CD4-positive, CD25-positive, alpha-beta regulatory T cell (primary cell): Measurements from ENCODE around the gene OTUD5. TPM values are rescaled to one million over a fixed set of nuclear protein-coding genes. Genes with fewer than 3 reads are reported as not detected.
A peak's percentile ranks its signal among the peaks of the same experiment; 100 is the strongest.

Experiments
- ATAC-seq, 2 donors: fragments of 150-1000 bp; cut with Tn5 transposase; one replicate each; pipeline ENCODE4 v1.10.0; 2021; ENCODE audit warnings: low read depth in 2 of 2, moderate number of reproducible peaks in 2 of 2, moderate library complexity in 1 of 2
- DNase-seq, 3 donors: peaks; one replicate each; pipeline versions ENCODE4 v3.0.0 to v3.0.0-alpha.2; 2012 to 2022; ENCODE audit warnings: mixed read lengths in 1 of 3
- H3K27ac ChIP-seq: one replicate; pipeline ENCODE4 v1.7.0; 2013; ENCODE audit warnings: mild to moderate bottlenecking, low read length; ENCODE audit not compliant: insufficient read depth, poor library complexity, severe bottlenecking
- H3K27me3 ChIP-seq: one replicate; pipeline ENCODE4 v1.7.0; 2013; ENCODE audit warnings: low read length; ENCODE audit not compliant: control insufficient read depth, insufficient read depth
- H3K36me3 ChIP-seq: one replicate; pipeline ENCODE4 v1.7.0; 2013; ENCODE audit warnings: mild to moderate bottlenecking, low read length, moderate library complexity; ENCODE audit not compliant: control insufficient read depth, insufficient read depth
- H3K4me1 ChIP-seq: 2 replicates; pipeline ENCODE4 v1.7.0; 2013; ENCODE audit warnings: mild to moderate bottlenecking, low read length; ENCODE audit not compliant: insufficient read depth, control insufficient read depth, poor library complexity, severe bottlenecking
- H3K4me3 ChIP-seq: one replicate; pipeline ENCODE4 v1.7.0; 2013; ENCODE audit warnings: low read depth, mild to moderate bottlenecking, low read length, moderate library complexity
- H3K9me3 ChIP-seq, 2 experiments: 1 replicate in 1 of 2; 2 replicates in 1 of 2; pipeline ENCODE4 v1.7.0; 2013; ENCODE audit warnings: low read length in 2 of 2, mild to moderate bottlenecking in 1 of 2, moderate library complexity in 1 of 2; ENCODE audit not compliant: control insufficient read depth in 2 of 2
- H3K27ac Mint-ChIP-seq, 3 donors: one replicate each; pipeline ENCODE4 v1.8.0; 2020 to 2022; ENCODE audit warnings: mild to moderate bottlenecking in 3 of 3, mixed read lengths in 3 of 3, moderate library complexity in 2 of 3
- H3K27me3 Mint-ChIP-seq: one replicate; pipeline ENCODE4 v1.8.0; 2022; ENCODE audit warnings: mild to moderate bottlenecking, mixed read lengths
- H3K36me3 Mint-ChIP-seq: one replicate; pipeline ENCODE4 v1.8.0; 2020; ENCODE audit warnings: mixed read lengths
- H3K4me1 Mint-ChIP-seq, 4 donors: one replicate each; pipeline ENCODE4 v1.8.0; 2020 to 2022; ENCODE audit warnings: mixed read lengths in 4 of 4, mild to moderate bottlenecking in 1 of 4
- H3K4me3 Mint-ChIP-seq, 4 donors: one replicate each; pipeline ENCODE4 v1.8.0; 2020 to 2022; ENCODE audit warnings: mild to moderate bottlenecking in 4 of 4, mixed read lengths in 4 of 4, moderate library complexity in 3 of 4
- H3K9me3 Mint-ChIP-seq, 7 donors: one replicate each; pipeline ENCODE4 v1.8.0; 2020 to 2022; ENCODE audit warnings: mixed read lengths in 7 of 7, mild to moderate bottlenecking in 3 of 7, moderate library complexity in 2 of 7
- polyA plus RNA-seq, 4 donors: library from polyadenylated mRNA; unstranded; fragments of 300-500 nt; fragmentation: Illumina TruSeq; gene quantifications; one replicate each; pipeline ENCODE4 v1.2.3, GENCODE V29; 2021
- total RNA-seq: library from RNA; stranded (reverse); gene quantifications from one replicate; pipeline ENCODE4 v1.2.3, GENCODE V29; 2022

Gene OTUD5
- total and polyA plus RNA-seq, 5 donors from 2014 or later = 20.2 to 110 (median 31.1) TPM

- peaks cover 0 to 46% (median 6%) of the 10 kb centered on the region in 4 donors for H3K4me1 Mint-ChIP-seq
- Histone ChIP-seq H3K4me3 (peak overlapping the region; percentile 78), H3K4me1 (peaks cover 19% of the 10 kb centered on the region), H3K27ac (peak overlapping the region; percentile 96), H3K27me3 (no peaks in the 10 kb centered on the region), H3K36me3 (peaks cover 18% of the 10 kb centered on the region), H3K9me3 (no peaks in the 10 kb centered on the region)
- H3K27me3 Mint-ChIP-seq = no peaks in the 10 kb centered on the region
- peak overlapping the region; percentile 95 to 98 (median 96) for H3K27ac Mint-ChIP-seq
- peaks cover 6% of the 10 kb centered on the region for H3K36me3 Mint-ChIP-seq
- ATAC-seq (no peak), DNase-seq (peak; percentile 55 to 68 (median 61))
- no peaks in the 10 kb centered on the region for H3K9me3 Mint-ChIP-seq
- peak overlapping the region; percentile 84 to 97 (median 94) for H3K4me3 Mint-ChIP-seq
Measured at GRCh38 chrX:48897157-48897624, 60.2 kb downstream of the OTUD5 start.

- Mint-ChIP-seq H3K4me1 (peaks cover 0 to 50% (median 6%) of the 10 kb centered on the region in 4 donors), H3K4me3 (peak overlapping the region; percentile 84 to 97 (median 94)), H3K27me3 (no peaks in the 10 kb centered on the region), H3K36me3 (peaks cover 3% of the 10 kb centered on the region), H3K27ac (peak overlapping the region; percentile 90 to 98 (median 95)), H3K9me3 (no peaks in the 10 kb centered on the region)
- H3K27ac ChIP-seq = peak overlapping the region; percentile 96
- peak overlapping the region; percentile 78 for H3K4me3 ChIP-seq
- peaks cover 25% of the 10 kb centered on the region for H3K4me1 ChIP-seq
- H3K36me3 ChIP-seq = peaks cover 13% of the 10 kb centered on the region
- no peak for DNase-seq
- no peaks in the 10 kb centered on the region for H3K27me3 ChIP-seq
- no peak for ATAC-seq
- no peaks in the 10 kb centered on the region for H3K9me3 ChIP-seq
Measured at GRCh38 chrX:48896611-48897011, 60.8 kb downstream of the OTUD5 start.

GRCh38 chrX:48894891-48895290, 62.5 kb downstream of the OTUD5 start:
- Histone ChIP-seq H3K27me3 (no peaks in the 10 kb centered on the region), H3K36me3 (peaks cover 6% of the 10 kb centered on the region), H3K27ac (no peak overlapping the region), H3K4me3 (no peak overlapping the region), H3K4me1 (peaks cover 25% of the 10 kb centered on the region), H3K9me3 (no peaks in the 10 kb centered on the region)
- Mint-ChIP-seq H3K27ac (peak overlapping the region in 1 of 3 donors; percentile 31), H3K4me3 (peak overlapping the region in 3 of 4 donors; percentile 5 to 60 (median 6)), H3K36me3 (no peaks in the 10 kb centered on the region), H3K9me3 (peaks cover 0 to 2% (median 0%) of the 10 kb centered on the region in 7 donors), H3K4me1 (peaks cover 5 to 56% (median 9%) of the 10 kb centered on the region in 4 donors), H3K27me3 (no peaks in the 10 kb centered on the region)
- no peak for DNase-seq
- no peak for ATAC-seq

GRCh38 chrX:48893556-48894348, 63.7 kb downstream of the OTUD5 start:
- Mint-ChIP-seq H3K4me1 (peaks cover 6 to 51% (median 9%) of the 10 kb centered on the region in 4 donors), H3K27me3 (no peaks in the 10 kb centered on the region), H3K36me3 (no peaks in the 10 kb centered on the region), H3K27ac (peak overlapping the region in 1 of 3 donors; percentile 81), H3K4me3 (peak overlapping the region in 2 of 4 donors; percentile 38 to 56), H3K9me3 (peaks cover 0 to 2% (median 0%) of the 10 kb centered on the region in 7 donors)
- peaks cover 3% of the 10 kb centered on the region for H3K36me3 ChIP-seq
- H3K27ac ChIP-seq = no peak overlapping the region
- no peaks in the 10 kb centered on the region for H3K27me3 ChIP-seq
- no peaks in the 10 kb centered on the region for H3K9me3 ChIP-seq
- peaks cover 15% of the 10 kb centered on the region for H3K4me1 ChIP-seq
- no peak for DNase-seq
- H3K4me3 ChIP-seq = no peak overlapping the region
- ATAC-seq = no peak

- no peak for DNase-seq
- Histone ChIP-seq H3K4me3 (no peak overlapping the region), H3K36me3 (peaks cover 3% of the 10 kb centered on the region), H3K27me3 (no peaks in the 10 kb centered on the region), H3K9me3 (no peaks in the 10 kb centered on the region), H3K27ac (no peak overlapping the region), H3K4me1 (peaks cover 15% of the 10 kb centered on the region)
- Mint-ChIP-seq H3K9me3 (peaks cover 0 to 2% (median 0%) of the 10 kb centered on the region in 7 donors), H3K4me1 (peaks cover 6 to 44% (median 9%) of the 10 kb centered on the region in 4 donors), H3K27ac (peak overlapping the region in 2 of 3 donors; percentile 81 to 90), H3K4me3 (peak overlapping the region in 3 of 4 donors; percentile 36 to 58 (median 56)), H3K27me3 (no peaks in the 10 kb centered on the region), H3K36me3 (no peaks in the 10 kb centered on the region)
- ATAC-seq = no peak
Measured at GRCh38 chrX:48892896-48893295, 64.5 kb downstream of the OTUD5 start.

GRCh38 chrX:48891402-48892288, 65.8 kb downstream of the OTUD5 start:
- peak overlapping the region; percentile 51 for H3K4me3 ChIP-seq
- H3K36me3 ChIP-seq = peaks cover 3% of the 10 kb centered on the region
- H3K4me1 Mint-ChIP-seq = peaks cover 6 to 33% (median 8%) of the 10 kb centered on the region in 4 donors
- ATAC-seq (peak; percentile 89 to 92), DNase-seq (peak; percentile 71 to 84 (median 79))
- peak overlapping the region; percentile 85 to 99 (median 91) for H3K4me3 Mint-ChIP-seq
- peaks cover 0 to 2% (median 0%) of the 10 kb centered on the region in 7 donors for H3K9me3 Mint-ChIP-seq
- peak overlapping the region; percentile 20 to 86 (median 49) for H3K27ac Mint-ChIP-seq
- H3K36me3 Mint-ChIP-seq = no peaks in the 10 kb centered on the region
- H3K27ac ChIP-seq = peak overlapping the region; percentile 65
- peaks cover 12% of the 10 kb centered on the region for H3K4me1 ChIP-seq
- H3K27me3 Mint-ChIP-seq = no peaks in the 10 kb centered on the region
- no peaks in the 10 kb centered on the region for H3K27me3 ChIP-seq
- no peaks in the 10 kb centered on the region for H3K9me3 ChIP-seq

- ATAC-seq (peak; percentile 11 to 36), DNase-seq (peak in 2 of 3 donors; percentile 24 to 26)
- H3K4me3 Mint-ChIP-seq = peak overlapping the region; percentile 85 to 99 (median 92)
- H3K9me3 Mint-ChIP-seq = peaks cover 0 to 2% (median 0%) of the 10 kb centered on the region in 7 donors
- H3K36me3 ChIP-seq = peaks cover 3% of the 10 kb centered on the region
- no peaks in the 10 kb centered on the region for H3K9me3 ChIP-seq
- H3K4me1 ChIP-seq = peaks cover 6% of the 10 kb centered on the region
- H3K4me3 ChIP-seq = peak overlapping the region; percentile 76
- H3K27me3 Mint-ChIP-seq = no peaks in the 10 kb centered on the region
- H3K27ac Mint-ChIP-seq = peak overlapping the region in 2 of 3 donors; percentile 59 to 93
- H3K27me3 ChIP-seq = no peaks in the 10 kb centered on the region
- H3K4me1 Mint-ChIP-seq = peaks cover 6 to 28% (median 8%) of the 10 kb centered on the region in 4 donors
- peak overlapping the region; percentile 65 for H3K27ac ChIP-seq
- no peaks in the 10 kb centered on the region for H3K36me3 Mint-ChIP-seq
Measured at GRCh38 chrX:48890934-48891401, 66.4 kb downstream of the OTUD5 start.
